Stimulated activated CD4-positive, alpha-beta T cell treated with anti-CD3 and anti-CD28 coated beads, Interleukin-4, amount 100 ng/mL, for 1 hour (primary cell): Measurements from ENCODE around the gene OPRD1.

ENCODE experiments used
- DNase-seq: peaks from one replicate; pipeline ENCODE4 v3.0.0-alpha.2; 2020

OPRD1 gene

GRCh38 chr1:28914228-28915030 lies 102.5 kb downstream of the OPRD1 start, which contains the start of gene EPB41:
EPB41 (plus strand) TSS chr1:28914569; CDS start chr1:28987438, 72,869 bp downstream.
- peak; percentile 93 for DNase-seq

GRCh38 chr1:28915031-28915895 lies 103.3 kb downstream of the OPRD1 start:
- DNase-seq, result peak; percentile 47

- peak; percentile 6 for DNase-seq
Measured at GRCh38 chr1:28917757-28918118, 105.8 kb downstream of the OPRD1 start.
